Measurements from ENCODE around the gene LAX1.

- TF ChIP-seq, protein P1, sequence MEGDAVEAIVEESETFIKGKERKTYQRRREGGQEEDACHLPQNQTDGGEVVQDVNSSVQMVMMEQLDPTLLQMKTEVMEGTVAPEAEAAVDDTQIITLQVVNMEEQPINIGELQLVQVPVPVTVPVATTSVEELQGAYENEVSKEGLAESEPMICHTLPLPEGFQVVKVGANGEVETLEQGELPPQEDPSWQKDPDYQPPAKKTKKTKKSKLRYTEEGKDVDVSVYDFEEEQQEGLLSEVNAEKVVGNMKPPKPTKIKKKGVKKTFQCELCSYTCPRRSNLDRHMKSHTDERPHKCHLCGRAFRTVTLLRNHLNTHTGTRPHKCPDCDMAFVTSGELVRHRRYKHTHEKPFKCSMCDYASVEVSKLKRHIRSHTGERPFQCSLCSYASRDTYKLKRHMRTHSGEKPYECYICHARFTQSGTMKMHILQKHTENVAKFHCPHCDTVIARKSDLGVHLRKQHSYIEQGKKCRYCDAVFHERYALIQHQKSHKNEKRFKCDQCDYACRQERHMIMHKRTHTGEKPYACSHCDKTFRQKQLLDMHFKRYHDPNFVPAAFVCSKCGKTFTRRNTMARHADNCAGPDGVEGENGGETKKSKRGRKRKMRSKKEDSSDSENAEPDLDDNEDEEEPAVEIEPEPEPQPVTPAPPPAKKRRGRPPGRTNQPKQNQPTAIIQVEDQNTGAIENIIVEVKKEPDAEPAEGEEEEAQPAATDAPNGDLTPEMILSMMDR (IDR thresholded peaks at IDR 0.05): no peak
- TF ChIP-seq POLR2A (IDR thresholded peaks at IDR 0.05): no peak
Observed at GRCh38 chr1:203789966-203790365, 25.0 kb downstream of the LAX1 start.

Measured in adrenal gland (tissue), 5 donors.